ENCODE data around the gene DUOXA2. TPM values are rescaled to one million over a fixed set of nuclear protein-coding genes. Genes with fewer than 3 reads are reported as not detected.

The DUOXA2 gene
- total and polyA plus RNA-seq, 12 donors: not detected

GRCh38 chr15:45097466-45097865, 16.7 kb upstream of the DUOXA2 start:
- 86 to 88% methylated on average over 7 of the region's 7 CpGs for WGBS, 2 donors
- intact Hi-C loops (cut with DNase I): no loop called here

GRCh38 chr15:45099549-45100165, 14.5 kb upstream of the DUOXA2 start:
- no peak for ATAC-seq
- Histone ChIP-seq H3K27me3 (peaks cover 0 to 3% (median 0%) of the 10 kb centered on the region in 7 donors), H3K36me3 (no peaks in the 10 kb centered on the region), H3K4me3 (no peak overlapping the region), H3K4me1 (no peaks in the 10 kb centered on the region), H3K9me3 (no peaks in the 10 kb centered on the region), H3K27ac (no peak overlapping the region)
- 86 to 88% methylated on average over 23 of the region's 23 CpGs for WGBS, 2 donors
- DNase-seq: no peak
- intact Hi-C loops (cut with DNase I): no loop called here
- no peak for TF ChIP-seq CTCF (IDR thresholded peaks at IDR 0.05)

More at GRCh38 chr15:45097466-45097865, 16.7 kb upstream of the DUOXA2 start:
- no peak for ATAC-seq
- no peak for DNase-seq
- Histone ChIP-seq H3K9me3 (no peaks in the 10 kb centered on the region), H3K27ac (no peak overlapping the region), H3K4me3 (no peak overlapping the region), H3K36me3 (no peaks in the 10 kb centered on the region), H3K4me1 (no peaks in the 10 kb centered on the region), H3K27me3 (peaks cover 0 to 3% (median 0%) of the 10 kb centered on the region in 7 donors)
- TF ChIP-seq CTCF (IDR thresholded peaks at IDR 0.05): no peak

- ATAC-seq (no peak), DNase-seq (no peak)
- H3K4me3 ChIP-seq: no peak overlapping the region
- no peaks in the 10 kb centered on the region for H3K9me3 ChIP-seq
- peaks cover 0 to 13% (median 0%) of the 10 kb centered on the region in 7 donors for H3K27me3 ChIP-seq
- no peak for TF ChIP-seq CTCF (IDR thresholded peaks at IDR 0.05)
- H3K4me1 ChIP-seq: no peaks in the 10 kb centered on the region
- no peaks in the 10 kb centered on the region for H3K36me3 ChIP-seq
- WGBS, 2 donors: 67 to 73% methylated on average over 7 of the region's 7 CpGs
- intact Hi-C loops (cut with DNase I): no loop called here
- no peak overlapping the region for H3K27ac ChIP-seq
Measured at GRCh38 chr15:45100884-45101625, 13.1 kb upstream of the DUOXA2 start.

DNA sequence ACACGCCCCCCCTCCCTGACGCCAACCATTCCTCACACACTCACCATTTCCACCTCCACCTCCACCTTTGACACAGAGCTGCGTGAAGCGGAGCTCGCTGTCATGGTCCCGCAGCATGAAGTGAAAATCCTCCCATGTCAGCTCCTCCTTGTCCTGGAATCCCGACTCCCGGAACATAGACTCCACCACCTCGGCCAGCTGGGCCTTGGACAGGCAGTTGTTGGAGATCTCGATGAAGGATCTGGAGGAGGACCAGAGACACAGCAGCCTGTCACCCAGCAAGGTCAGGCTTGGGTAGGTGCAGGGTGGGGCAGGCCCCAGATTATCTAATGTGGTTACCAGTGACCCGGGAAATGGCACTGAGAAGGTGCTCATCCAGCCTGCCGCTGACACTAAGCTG, 12.4 kb upstream of the DUOXA2 start:
- WGBS, 2 donors: 92% methylated on average over 12 of the region's 12 CpGs

More for the DNA sequence above, 12.4 kb upstream of the DUOXA2 start:
- H3K4me3 ChIP-seq: no peak overlapping the region
- no peak for TF ChIP-seq CTCF (IDR thresholded peaks at IDR 0.05)
- H3K27ac ChIP-seq: no peak overlapping the region
- ATAC-seq (no peak), DNase-seq (no peak)
- H3K4me1 ChIP-seq: no peaks in the 10 kb centered on the region
- no peaks in the 10 kb centered on the region for H3K9me3 ChIP-seq
- H3K36me3 ChIP-seq: no peaks in the 10 kb centered on the region
- intact Hi-C loops (cut with DNase I): no loop called here
- peaks cover 0 to 20% (median 0%) of the 10 kb centered on the region in 7 donors for H3K27me3 ChIP-seq

All from heart right ventricle (tissue), 16 donors.